ENCODE results near the gene RPRML.

- TF ChIP-seq FOXM1 (IDR thresholded peaks at IDR 0.05; ENCODE audit: borderline replicate concordance) (no peak), FOXA1 (IDR thresholded peaks at IDR 0.05) (no peak), FOXK2 (IDR thresholded peaks at IDR 0.05) (no peak), BHLHE40 (IDR thresholded peaks at IDR 0.05; ENCODE audit: borderline replicate concordance) (no peak), SP1 (IDR thresholded peaks at IDR 0.05) (no peak), TARDBP (IDR thresholded peaks at IDR 0.05) (no peak), SUZ12 (IDR thresholded peaks at IDR 0.05) (no peak), ELF4 (IDR thresholded peaks at IDR 0.05) (no peak), CTBP1 (IDR thresholded peaks at IDR 0.05; ENCODE audit: borderline replicate concordance) (no peak)
- TF ChIP-seq, protein P1, sequence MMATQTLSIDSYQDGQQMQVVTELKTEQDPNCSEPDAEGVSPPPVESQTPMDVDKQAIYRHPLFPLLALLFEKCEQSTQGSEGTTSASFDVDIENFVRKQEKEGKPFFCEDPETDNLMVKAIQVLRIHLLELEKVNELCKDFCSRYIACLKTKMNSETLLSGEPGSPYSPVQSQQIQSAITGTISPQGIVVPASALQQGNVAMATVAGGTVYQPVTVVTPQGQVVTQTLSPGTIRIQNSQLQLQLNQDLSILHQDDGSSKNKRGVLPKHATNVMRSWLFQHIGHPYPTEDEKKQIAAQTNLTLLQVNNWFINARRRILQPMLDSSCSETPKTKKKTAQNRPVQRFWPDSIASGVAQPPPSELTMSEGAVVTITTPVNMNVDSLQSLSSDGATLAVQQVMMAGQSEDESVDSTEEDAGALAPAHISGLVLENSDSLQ (IDR thresholded peaks at IDR 0.05): no peak
Observed at GRCh38 chr17:46960152-46960551, 18.9 kb downstream of the RPRML start.
